Sigmoid colon (tissue), 4 donors: ENCODE measurements around the gene UBTD2.

Experiments
- CTCF ChIP-seq, 4 experiments: fragments of 450-650 bp in 3 of 4; fragments of 200-600 bp in 1 of 4; IDR thresholded peaks; one replicate each; pipeline ENCODE4 v1.5.1; 2016 to 2019; ENCODE audit warnings: antibody characterized with exemption in 4 of 4, mild to moderate bottlenecking in 3 of 4, moderate library complexity in 2 of 4
- EP300 ChIP-seq, 4 donors: sonication (generic); formaldehyde crosslinking; IDR thresholded peaks; one replicate each; pipeline ENCODE4 v1.6.1; 2017; ENCODE audit warnings: antibody characterized with exemption in 4 of 4
- POLR2A ChIP-seq, 2 donors: fragments of 450-650 bp; IDR thresholded peaks; one replicate each; pipeline ENCODE4 v1.6.1; 2016; ENCODE audit warnings: antibody characterized with exemption in 2 of 2, mild to moderate bottlenecking in 2 of 2, moderate library complexity in 2 of 2
- POLR2AphosphoS5 ChIP-seq, 4 donors: sonication (generic); formaldehyde crosslinking; IDR thresholded peaks; one replicate each; pipeline ENCODE4 v1.6.1; 2017; ENCODE audit warnings: antibody characterized with exemption in 4 of 4

DNA sequence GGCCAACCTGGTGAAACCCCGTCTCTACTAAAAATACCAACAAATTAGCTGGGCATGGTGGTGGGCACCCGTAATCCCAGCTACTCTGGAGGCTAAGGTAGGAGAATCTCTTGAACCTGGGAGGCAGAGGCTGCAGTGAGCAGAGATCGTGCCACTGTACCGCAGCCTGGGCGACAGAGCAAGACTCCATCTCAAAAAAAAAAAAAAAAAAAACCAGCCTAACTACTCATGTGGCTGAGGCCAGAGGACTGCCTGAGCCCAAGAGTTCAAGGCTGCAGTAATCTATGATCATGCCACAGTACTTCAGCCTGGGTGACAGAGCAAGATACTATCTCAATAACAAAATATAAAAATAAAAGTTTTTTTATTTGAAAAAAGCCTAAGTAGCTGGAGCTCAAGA, 3.2 kb downstream of the UBTD2 start:
- TF ChIP-seq CTCF (IDR thresholded peaks at IDR 0.05) (no peak), POLR2A (IDR thresholded peaks at IDR 0.05) (no peak), POLR2AphosphoS5 (IDR thresholded peaks at IDR 0.05) (no peak), EP300 (IDR thresholded peaks at IDR 0.05) (no peak)
